Skeletal muscle cell (primary cell): ENCODE measurements around the gene NABP1.

Experiments
- DNase-seq: peaks from one replicate; pipeline ENCODE4 v3.0.0-alpha.2; 2010; ENCODE audit warnings: low read depth
- H3K4me3 ChIP-seq: 2 replicates; pipeline ENCODE4 v1.5.1; 2011; ENCODE audit warnings: low read depth, mild to moderate bottlenecking, control low read depth, low read length, moderate library complexity

Gene NABP1

DNA sequence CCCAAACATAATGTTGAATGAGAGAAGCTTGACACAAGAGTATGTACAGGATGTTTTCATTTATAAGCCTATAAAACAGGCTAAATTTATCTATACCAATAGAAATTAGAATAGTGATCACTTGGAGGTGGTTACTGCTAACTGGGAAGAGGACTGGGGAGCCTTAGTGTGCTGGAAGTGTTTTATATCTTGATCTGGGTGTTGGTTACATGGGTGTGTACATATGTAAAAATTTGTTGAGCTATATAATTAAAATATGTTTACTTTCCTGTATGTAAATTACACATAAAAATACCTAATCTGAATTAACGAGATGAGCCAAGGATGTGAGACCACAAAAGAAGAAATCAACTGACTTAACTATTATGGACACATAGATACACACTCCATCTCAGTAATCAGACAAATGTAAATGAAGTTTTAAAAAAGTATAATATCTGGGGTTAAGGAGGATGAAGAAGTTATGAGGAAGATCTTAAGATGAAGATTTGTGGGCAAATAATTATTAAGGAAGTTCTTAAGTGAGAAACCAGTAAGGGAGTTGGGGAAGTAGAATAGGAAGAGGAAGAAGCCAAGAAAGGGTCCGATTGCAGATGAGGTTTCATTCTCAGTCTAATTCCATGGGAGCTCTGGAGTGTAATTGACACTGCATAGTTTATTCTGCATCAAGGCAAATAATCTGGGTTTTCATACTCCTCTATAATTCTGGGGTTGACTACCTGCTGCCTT lies 32.3 kb upstream of the NABP1 start:
- no peak for DNase-seq
- H3K4me3 ChIP-seq, result no peak overlapping the region

DNA sequence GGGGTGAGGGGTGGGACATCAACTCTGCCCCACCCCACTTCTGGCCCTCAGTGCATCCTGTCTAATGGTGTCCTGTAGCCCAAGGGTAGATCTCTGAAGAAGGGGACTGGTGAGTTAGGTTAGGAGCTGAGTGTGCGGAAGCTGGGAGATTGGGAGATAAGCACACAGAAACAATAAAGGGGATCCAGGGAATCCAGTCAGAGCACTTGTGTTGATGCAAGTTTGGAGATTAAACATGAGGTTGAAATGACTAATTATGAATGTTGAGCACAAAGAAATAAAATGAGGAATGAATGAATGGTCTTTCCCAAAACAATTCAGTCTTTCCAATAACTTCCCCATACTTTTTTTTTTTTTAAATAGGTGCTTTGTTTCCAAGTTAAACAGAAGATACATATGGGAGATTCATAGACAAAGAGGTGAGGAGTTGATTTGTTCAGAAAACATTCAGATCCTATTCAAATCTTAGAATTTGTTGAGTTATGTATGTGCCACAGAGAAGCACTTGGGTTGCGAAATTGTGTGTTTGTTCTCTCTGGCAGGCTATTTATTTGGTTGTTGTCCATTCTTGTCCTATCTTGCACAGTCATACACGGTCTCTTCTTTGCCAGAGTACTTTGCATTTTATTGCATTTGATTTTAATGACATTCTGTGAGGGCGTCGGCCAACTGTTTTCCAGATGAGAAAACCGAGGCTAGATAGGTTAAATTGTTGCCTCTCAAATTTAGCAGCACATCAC lies 31.6 kb upstream of the NABP1 start:
- DNase-seq, result no peak
- no peak overlapping the region for H3K4me3 ChIP-seq

DNA sequence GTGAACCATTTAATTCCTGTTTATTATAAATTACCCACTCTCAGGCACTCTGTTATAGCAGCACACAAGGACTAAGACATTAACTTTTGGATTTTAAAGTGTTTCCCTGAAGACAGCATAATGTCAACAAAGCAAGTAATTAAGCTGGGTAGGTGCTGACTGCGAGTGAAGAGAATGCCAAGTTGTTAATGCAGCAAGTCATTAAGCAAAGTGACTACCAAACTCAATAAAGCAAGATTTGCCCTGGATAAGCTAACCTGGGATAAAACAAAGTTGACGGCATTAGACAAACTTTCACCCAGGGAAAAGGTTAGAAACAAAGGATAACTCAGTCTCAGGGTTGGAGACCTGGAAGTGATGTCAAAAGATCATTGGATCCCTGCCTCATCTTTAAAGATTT lies 28.4 kb upstream of the NABP1 start:
- DNase-seq, result no peak
- no peak overlapping the region for H3K4me3 ChIP-seq

DNA sequence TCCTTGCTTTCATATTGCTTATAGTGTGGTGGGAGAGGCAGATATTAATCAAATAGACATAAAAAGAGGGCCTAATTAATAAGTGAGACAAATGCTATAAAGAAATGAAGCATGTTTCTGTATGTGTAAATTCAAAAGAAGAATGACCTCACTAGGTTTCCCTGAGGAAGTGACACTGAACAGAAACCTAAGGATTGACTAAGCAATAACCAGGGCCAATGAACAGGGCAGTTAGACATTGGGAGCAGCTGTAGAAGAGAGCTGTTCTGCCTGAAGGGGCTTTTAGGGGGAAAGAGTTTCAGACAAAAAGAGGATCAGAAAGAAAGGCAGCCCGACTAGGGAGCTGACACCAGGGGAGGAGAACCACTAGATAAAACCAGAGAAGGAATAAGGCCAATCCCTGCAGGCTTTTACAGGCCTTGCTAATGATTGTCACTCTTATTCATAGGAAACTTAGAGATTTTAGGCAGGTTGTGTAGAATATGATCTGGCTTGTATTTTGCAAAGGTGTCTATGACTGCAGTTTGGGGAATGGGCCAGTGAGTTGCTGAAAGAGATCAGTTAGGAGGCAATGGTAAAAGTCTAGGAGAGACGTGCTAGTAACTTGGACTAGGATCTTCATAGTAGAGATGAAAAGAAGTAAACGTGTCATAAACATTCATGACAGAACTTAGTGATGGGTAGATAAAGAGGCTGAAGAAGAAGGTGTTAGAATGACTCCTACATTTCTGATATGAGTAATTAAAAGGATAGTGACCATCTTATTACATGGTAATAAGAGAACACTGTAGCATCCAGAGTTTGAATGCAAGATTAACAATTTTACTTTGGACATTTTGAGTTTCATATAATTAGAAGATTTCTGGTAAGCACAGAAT lies 26.8 kb upstream of the NABP1 start:
- no peak for DNase-seq
- no peak overlapping the region for H3K4me3 ChIP-seq

DNA sequence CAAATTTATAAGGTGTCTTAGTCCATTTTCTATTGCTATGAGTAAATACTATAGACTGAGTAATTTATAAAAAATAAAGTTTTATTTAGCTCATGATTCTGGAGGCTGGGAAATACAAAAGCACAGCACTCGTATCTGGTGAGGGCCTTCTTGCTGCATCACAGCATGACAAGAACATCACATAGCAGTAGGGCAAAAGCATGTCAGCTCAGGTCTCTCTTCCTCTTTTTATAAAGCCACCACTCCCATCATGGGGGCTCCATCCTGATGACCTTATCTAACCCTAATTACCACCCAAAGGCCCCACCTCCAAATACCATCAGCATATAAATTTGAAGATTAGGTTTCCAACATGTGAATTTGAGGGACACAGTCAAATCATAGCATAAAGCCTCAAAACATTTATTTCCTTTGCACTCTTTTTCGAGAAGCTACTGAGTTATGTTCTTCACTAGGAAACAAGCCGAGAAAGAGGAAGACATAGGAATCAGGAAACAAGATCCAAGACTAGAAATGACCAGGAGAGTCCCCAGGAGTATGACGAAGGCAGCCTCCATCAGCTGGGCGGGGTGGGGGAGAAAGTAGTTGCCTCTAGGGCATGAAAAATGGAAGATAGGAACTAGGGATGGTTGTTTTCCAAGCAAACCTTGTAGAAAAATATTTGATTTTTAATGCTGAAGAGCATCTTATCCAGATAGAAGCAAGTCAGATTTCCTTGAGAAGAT lies 24.1 kb upstream of the NABP1 start:
- H3K4me3 ChIP-seq, result no peak overlapping the region
- DNase-seq, result no peak

DNA sequence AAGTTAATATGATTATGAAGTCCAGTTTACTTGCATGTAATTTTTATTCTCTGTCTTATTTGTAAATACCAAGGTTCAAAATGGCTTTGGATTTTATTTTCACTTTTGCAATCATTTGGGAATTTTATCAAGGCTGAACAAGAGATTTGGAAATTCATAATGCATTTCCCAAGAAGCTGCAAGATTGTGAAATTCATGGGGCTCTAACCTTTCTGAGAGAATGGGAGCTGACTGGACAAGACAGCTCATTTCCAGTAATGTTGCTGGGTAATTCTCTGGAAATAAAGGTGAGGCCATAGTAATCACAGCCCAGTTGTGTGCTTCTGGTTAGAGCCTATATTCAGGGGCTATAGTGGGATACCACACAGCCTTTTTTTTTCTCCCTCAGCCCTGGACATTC lies 21.5 kb upstream of the NABP1 start:
- H3K4me3 ChIP-seq, result no peak overlapping the region
- DNase-seq, result peak; percentile 82

DNA sequence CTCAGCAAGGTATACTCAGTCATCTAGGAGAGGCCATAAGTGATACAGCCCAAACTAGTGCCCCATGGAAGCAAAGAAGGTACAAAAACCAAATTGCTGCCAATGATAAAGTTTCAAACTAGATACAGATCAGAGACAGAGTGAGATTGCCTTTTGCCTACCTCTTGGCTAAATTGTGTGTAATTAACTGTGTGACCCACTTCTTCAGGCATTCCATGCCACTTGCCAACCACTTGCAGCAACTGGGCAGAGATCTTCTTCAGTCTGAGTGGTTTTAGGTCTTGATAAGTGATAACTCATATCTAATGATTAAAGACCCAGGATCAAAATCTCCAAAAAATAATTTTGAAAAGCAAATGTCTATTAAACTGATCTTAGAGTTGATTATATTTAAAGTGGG lies 21.1 kb upstream of the NABP1 start:
- no peak for DNase-seq
- no peak overlapping the region for H3K4me3 ChIP-seq

DNA sequence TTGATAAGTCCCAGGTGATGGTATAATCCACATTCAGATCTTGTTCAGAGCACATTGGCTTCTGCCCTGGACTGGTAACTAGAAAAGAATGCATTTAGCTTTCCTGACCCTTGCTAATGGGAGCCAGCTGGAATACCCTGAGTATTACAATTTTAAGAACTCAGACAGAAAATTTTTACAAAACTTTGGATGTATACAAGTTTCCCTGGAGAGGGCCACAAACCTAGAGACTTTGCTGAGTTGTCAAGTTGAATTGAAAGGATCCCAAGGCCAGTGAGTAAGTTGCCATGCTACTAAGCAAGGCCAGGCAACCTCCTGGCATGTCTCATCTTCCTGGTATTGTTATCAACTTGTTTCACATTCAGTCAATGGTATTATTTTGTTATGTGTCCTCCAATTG lies 20.0 kb upstream of the NABP1 start:
- H3K4me3 ChIP-seq, result no peak overlapping the region
- DNase-seq, result no peak

DNA sequence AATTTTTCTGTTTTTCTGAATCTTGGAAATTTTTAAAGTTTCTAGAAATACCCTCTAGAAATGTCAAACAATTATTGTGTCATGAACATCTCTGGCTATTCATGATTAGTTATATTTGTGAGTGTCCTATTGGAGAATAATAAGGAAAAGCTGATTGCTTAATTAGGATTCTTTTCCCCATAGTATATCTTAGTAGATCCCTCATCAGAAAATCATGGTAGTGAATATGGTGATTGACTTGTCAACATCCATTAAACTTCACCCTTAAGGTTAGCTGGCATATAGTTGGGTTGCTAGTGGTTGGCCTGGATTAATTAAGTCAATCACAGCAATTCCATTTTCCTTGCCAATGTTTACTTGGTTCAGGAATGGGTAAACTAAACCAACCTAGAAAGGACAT lies 18.7 kb upstream of the NABP1 start:
- DNase-seq, result no peak
- no peak overlapping the region for H3K4me3 ChIP-seq

DNA sequence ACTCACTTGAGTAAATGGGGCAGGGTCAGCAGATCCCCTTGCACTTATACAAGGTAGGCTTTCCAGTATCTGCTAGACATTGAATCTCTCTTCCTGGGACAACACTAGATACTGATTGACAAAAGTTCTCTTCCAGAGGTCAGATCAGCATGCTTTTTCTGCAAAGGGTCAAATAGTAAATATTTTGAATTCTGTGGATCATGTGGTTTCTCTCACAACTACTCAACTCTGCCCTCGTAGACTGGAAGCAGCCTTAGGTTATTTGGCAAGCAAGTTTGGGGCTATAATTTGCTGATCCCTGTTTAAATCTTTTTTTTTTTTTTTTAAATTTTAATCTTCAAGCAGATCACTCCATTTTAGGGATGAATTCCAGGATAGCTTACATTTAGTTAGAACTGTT lies 17.4 kb upstream of the NABP1 start:
- no peak overlapping the region for H3K4me3 ChIP-seq
- DNase-seq, result no peak

DNA sequence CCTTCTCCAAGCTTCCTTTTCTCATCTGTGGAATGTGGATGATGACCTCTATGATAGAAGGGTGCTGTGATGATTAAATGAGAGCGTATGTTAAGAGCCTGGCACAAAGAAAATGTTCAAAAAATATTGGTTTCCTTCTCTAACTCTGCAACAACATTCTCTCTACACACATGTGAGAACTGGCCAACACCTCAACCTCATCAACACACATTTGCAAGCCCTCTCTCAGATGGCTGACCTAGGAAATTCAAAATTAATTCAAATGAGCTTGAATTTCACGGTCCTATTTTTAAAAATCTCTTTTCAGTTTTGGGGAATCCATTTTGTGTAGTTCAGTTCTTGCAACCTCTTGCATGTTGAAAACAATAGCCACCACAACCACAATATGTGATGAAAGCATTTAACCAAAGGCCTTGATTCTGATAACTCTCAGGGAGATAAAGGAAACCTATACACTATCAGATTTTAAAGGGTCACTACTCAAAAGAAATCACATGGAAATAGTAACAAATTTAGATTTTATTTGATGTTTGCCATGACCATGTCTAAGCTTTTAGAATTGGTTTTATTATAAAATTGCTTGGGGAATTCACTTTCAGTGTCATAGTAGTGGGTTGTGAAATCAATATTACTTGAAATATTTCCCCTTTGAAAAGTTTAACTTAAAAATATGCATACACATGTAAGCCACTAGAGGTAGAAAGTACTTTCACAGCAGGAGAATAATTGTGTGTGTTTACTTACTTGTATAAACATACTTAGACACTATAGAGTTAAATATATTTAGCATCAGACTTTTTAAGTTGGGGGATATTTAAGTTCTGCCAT lies 16.6 kb upstream of the NABP1 start:
- H3K4me3 ChIP-seq, result no peak overlapping the region
- no peak for DNase-seq

DNA sequence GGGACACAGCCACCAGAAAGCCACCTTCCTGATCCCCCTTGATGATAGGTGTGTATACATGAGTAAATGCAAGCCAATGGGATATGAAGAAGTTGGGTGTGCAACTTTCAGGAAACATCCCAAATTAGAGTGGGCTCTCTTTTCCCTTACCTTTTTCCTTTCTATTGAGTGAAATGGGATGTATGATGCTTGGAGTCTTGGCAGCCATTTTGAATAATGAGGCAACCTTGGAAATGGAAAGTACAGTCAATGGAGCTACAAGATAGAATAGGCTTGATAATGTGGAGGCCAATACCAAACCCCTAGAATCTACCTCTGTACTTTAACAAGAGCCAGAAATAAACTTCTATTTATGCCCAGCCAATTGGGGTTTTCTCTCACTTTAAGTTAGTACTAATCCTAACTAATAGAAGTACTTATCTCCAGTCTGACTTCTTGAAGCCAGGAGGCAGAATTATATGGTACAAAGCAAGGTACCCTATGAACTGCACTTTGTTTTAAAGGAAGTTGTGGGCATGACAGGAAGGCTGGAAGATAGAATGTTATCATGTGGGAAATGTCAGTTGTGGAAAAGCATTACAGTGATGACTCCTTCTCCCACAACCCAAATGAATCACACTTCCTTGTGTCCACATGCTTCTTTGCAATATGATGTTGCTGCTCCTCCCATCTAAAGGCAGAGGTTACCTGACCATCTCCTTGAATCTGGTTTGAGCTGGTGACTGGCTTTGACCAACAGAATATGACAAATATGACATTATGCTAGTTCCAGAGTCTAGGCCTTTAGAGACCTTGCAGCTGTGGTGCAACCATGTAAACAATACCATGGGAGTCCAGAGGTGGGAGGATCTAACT lies 12.9 kb upstream of the NABP1 start:
- DNase-seq, result no peak
- H3K4me3 ChIP-seq, result no peak overlapping the region

DNA sequence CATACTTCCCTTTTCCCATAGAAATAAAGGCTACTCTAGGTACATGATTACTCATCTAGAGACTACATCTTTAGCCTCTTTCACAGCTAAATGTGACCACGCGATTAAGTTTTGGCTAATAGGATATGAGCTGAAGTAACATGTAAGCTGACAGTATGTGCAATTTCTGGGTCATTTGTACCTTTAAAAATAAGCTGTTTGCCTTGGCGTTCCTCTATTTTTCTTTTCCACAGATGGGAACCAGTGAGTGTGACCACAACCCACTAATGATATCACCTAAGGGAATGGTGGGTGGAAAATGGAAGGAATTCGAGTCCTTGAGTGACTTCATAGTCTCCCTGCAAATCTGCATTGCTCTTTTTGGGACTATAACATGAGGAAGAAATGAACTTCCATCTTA lies 11.7 kb upstream of the NABP1 start:
- no peak for DNase-seq
- H3K4me3 ChIP-seq, result no peak overlapping the region

DNA sequence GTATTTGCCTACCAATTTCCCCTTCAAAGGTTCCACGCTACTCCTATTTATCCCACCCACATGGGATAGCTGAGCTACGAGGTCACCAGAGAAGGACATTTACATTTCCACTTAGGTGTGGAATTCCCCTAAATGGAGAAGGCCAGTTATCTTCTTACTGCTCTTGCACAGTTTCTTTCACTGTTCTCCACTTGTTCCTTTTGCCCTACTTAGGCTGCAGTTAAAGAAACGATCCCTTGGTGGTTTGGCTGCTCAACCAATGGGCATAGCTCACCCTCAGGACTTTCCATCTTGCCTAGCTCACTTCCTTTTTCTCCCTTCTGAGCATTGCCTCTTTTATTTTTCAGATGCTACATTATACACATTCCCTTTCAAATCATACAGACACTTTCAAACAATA lies 11.2 kb upstream of the NABP1 start:
- DNase-seq, result no peak
- H3K4me3 ChIP-seq, result no peak overlapping the region

DNA sequence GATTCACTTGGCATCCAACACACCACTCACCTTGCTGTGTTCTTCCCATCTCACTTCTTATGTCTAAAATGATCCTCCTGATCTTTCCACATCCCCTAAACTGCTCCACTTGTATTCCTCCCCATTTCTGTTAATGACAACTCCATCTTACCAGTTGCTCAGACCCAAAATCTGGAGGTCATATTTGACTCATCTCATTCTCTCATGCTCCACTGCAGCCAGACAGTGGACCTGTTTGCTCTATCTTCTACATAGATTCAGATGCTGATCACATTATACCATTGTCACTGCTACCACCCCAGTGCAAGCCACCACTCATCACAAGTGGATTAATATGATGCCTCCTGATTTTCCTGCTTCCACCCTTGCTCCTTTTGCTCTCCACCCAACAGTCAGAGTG lies 7.9 kb upstream of the NABP1 start:
- DNase-seq, result no peak
- H3K4me3 ChIP-seq, result no peak overlapping the region

DNA sequence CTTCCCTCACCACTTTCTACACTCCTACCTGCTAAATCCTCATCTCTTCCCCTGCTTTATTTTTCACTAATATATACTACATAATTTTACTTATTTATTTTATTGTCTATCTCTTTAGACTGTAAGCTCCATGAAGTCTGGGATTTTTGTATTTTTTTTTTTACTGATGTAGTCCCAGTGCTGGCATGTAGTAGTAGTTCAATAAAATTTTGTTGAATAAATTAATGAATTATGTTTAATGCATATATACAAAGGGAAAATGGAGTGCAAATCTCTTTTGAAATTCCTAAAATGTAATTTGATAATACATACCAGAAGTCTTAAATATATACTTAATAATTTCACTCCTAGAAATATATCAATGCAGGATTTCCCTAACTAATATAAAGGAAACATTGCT lies 7.1 kb upstream of the NABP1 start:
- no peak for DNase-seq
- no peak overlapping the region for H3K4me3 ChIP-seq

DNA sequence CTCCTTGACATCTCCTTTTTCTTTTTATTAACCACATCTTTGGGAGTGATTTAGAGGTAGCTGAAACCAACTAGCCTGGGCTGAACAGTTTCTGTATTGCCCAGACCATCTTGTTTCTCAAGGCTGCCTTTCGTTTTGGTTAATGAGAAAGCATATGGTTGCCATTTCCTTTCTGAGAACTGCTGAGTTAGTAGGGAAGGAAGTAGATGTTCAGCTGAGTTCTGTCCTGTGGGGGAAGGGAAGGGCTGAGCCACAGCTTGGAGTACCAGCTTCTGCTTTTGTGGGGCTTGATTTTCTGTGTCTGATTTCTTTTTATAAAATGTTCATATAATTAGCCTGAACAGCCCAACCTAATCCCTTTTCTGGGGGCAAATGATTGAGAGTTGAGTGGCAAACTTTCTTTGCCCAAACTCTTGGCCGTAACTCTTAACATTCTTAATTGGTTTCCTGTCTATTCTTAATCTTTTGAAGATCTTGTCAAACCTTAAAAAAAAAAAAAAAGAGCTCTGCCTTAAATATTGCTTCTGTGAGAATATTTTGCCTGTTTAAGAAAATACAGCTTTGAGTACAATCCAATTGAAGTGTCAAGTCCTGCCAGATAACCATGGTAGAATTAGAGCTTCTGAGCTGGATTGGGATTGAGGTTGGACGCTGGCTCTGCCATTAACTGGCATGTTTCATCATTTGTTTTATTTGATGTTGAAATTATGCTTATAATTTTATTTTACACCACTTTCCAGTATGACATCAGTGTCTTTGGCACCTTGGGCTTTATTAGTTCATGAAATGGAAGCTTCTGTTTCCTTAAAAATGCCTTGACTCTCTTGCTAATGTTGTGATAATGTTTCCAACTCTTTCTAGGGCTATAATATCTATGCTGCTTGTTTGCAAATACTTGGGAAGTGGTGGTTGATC lies 1.9 kb upstream of the NABP1 start:
- no peak for DNase-seq
- no peak overlapping the region for H3K4me3 ChIP-seq
